Prostate gland (tissue), 2 donors: ENCODE results near the gene LYSMD2. TPM values are rescaled to one million over a fixed set of nuclear protein-coding genes. Genes with fewer than 3 reads are reported as not detected.

Experiments used
- DNase-seq: peaks from one replicate; pipeline ENCODE4 v3.0.0-alpha.2; 2019; ENCODE audit warnings: low spot score
- H3K27ac ChIP-seq, 2 donors: fragments of 200-600 bp; sonication (generic); 2 replicates each; pipeline ENCODE4 v1.5.1; 2017 to 2019
- H3K27me3 ChIP-seq: fragments of 200-600 bp; sonication (generic); replicated peaks from 2 replicates; pipeline ENCODE4 v1.5.1; 2019; ENCODE audit not compliant: insufficient read depth
- H3K36me3 ChIP-seq, 2 donors: fragments of 200-600 bp; sonication (generic); 1 replicate in 1 of 2; 2 replicates in 1 of 2; pipeline versions ENCODE4 v1.5.1 to v1.8.1; 2017 to 2019
- H3K4me1 ChIP-seq: fragments of 200-600 bp; sonication (generic); replicated peaks from 2 replicates; pipeline ENCODE4 v1.5.1; 2019
- H3K4me3 ChIP-seq, 2 donors: fragments of 200-600 bp; sonication (generic); 2 replicates each; pipeline ENCODE4 v1.5.1; 2017 to 2019
- H3K9me3 ChIP-seq: fragments of 200-600 bp; sonication (generic); 2 replicates; pipeline ENCODE4 v1.5.1; 2017
- POLR2A ChIP-seq: fragments of 450-650 bp; IDR thresholded peaks from one replicate; pipeline ENCODE4 v1.6.1; 2016; ENCODE audit warnings: antibody characterized with exemption, mild to moderate bottlenecking
- POLR2AphosphoS5 ChIP-seq: sonication (generic); formaldehyde crosslinking; IDR thresholded peaks from one replicate; pipeline ENCODE4 v1.6.1; 2017; ENCODE audit warnings: antibody characterized with exemption
- WGBS: methylation state at CpG from one replicate; pipeline ENCODE4 v1.1.5; 2018; 5-methylcytosine and 5-hydroxymethylcytosine counted together
- intact Hi-C: fragments of 100-400 bp; cut with DNase I; formaldehyde crosslinking; loops from one replicate; pipeline ENCODE4 v1.14.2; 2022
- total RNA-seq, 2 donors: library from RNA; depleted of rRNA; stranded (reverse); fragments of >200 nt; gene quantifications; one replicate each; pipeline ENCODE4 v1.1.0, GENCODE V29; 2016
- TF ChIP-seq, protein P1 (sequence below), 4 experiments: fragments of 200-600 bp in 2 of 4; fragments of 450-650 bp in 2 of 4; sonication (generic) in 2 of 4; IDR thresholded peaks; 1 replicate in 3 of 4; 2 replicates in 1 of 4; pipeline ENCODE4 v1.5.1; 2016 to 2019; ENCODE audit warnings: antibody characterized with exemption in 4 of 4, mild to moderate bottlenecking in 2 of 4, moderate library complexity in 2 of 4

LYSMD2 gene
- total RNA-seq, 2 donors from 2014 or later = 15.0 to 29.9 TPM

DNA sequence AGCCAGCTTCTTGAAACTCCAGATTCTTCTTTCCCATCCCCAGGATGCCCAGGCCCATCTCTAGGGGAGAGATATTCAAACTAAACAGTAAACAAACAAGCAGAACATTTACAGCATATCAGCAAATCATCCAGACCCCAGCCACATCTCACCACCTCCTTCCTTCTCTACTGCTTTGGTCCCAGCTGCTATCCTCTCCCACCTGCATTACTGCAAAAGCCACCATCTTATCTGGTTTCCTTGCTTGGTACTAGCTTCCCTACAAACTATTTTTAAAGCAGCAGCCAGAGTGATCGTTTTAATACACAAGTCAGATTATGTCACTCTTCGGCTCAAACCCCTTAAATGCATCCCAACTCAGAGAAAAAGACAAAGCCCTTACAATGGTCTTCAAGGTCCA lies 4.8 kb downstream of the LYSMD2 start:
- intact Hi-C loops = no loop called here
- Histone ChIP-seq H3K27me3 (no peaks in the 10 kb centered on the region), H3K36me3 (no peaks in the 10 kb centered on the region), H3K4me1 (no peaks in the 10 kb centered on the region), H3K9me3 (no peaks in the 10 kb centered on the region), H3K27ac (peak overlapping the region in 1 of 2 donors; percentile 64), H3K4me3 (no peak overlapping the region)
- TF ChIP-seq, protein P1, sequence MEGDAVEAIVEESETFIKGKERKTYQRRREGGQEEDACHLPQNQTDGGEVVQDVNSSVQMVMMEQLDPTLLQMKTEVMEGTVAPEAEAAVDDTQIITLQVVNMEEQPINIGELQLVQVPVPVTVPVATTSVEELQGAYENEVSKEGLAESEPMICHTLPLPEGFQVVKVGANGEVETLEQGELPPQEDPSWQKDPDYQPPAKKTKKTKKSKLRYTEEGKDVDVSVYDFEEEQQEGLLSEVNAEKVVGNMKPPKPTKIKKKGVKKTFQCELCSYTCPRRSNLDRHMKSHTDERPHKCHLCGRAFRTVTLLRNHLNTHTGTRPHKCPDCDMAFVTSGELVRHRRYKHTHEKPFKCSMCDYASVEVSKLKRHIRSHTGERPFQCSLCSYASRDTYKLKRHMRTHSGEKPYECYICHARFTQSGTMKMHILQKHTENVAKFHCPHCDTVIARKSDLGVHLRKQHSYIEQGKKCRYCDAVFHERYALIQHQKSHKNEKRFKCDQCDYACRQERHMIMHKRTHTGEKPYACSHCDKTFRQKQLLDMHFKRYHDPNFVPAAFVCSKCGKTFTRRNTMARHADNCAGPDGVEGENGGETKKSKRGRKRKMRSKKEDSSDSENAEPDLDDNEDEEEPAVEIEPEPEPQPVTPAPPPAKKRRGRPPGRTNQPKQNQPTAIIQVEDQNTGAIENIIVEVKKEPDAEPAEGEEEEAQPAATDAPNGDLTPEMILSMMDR (IDR thresholded peaks at IDR 0.05) = no peak
- TF ChIP-seq POLR2AphosphoS5 (no peak), POLR2A (no peak)
- 81% methylated on average over 2 of the region's 2 CpGs for WGBS
- DNase-seq = no peak

DNA sequence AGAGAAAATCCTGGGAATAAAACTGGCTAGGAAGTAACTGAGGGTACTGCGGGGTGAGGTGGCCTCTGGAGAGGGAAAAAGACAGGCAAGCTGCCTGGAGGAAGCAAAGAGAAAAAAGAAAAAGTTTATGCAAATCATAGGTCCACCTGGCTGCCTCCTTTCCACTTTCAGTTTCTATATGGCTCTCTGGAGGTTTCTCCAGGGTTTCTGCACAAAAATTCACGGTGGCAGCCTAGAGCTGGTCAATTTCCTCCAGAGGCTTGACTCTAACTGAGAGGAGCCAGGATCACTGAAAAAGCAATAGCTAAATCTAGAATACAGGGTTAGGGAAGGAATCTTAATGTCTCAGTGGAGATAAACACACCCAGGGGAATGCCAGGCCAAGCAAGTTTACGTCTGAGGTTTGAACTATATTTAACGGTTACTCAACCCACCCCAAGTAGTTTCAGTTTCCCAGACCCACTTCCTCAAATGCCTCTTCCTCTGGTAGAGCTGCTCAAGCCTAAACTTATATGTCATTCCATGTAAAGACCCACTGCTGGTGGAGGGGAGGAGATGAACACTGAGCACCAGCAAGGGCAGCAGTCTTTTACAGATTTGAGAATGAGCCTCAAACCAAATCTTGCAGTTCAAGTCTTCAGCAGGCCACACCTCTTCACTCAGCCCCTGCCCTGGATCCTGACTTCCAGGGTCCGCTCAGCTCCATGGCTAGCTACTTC lies 5.7 kb downstream of the LYSMD2 start:
- Histone ChIP-seq H3K9me3 (no peaks in the 10 kb centered on the region), H3K27ac (peak overlapping the region; percentile 60 to 64), H3K27me3 (no peaks in the 10 kb centered on the region), H3K4me3 (peak overlapping the region in 1 of 2 donors; percentile 14), H3K4me1 (no peaks in the 10 kb centered on the region), H3K36me3 (no peaks in the 10 kb centered on the region)
- DNase-seq = no peak
- 50% methylated on average over 5 of the region's 5 CpGs for WGBS
- intact Hi-C loops = no loop called here
- TF ChIP-seq POLR2A (no peak), POLR2AphosphoS5 (peak; percentile 10)

GRCh38 chr15:51727141-51727897 lies 10.1 kb downstream of the LYSMD2 start:
- no peaks in the 10 kb centered on the region for H3K36me3 ChIP-seq
- H3K4me3 ChIP-seq = no peak overlapping the region
- H3K27me3 ChIP-seq = no peaks in the 10 kb centered on the region
- WGBS = 79% methylated on average over 4 of the region's 4 CpGs
- no peak overlapping the region for H3K27ac ChIP-seq
- H3K4me1 ChIP-seq = peaks cover 5% of the 10 kb centered on the region
- no peak for DNase-seq
- TF ChIP-seq POLR2AphosphoS5 (no peak), POLR2A (no peak)
- TF ChIP-seq, protein P1 (IDR thresholded peaks at IDR 0.05) = no peak
- H3K9me3 ChIP-seq = no peaks in the 10 kb centered on the region
- intact Hi-C loops = no loop called here

DNA sequence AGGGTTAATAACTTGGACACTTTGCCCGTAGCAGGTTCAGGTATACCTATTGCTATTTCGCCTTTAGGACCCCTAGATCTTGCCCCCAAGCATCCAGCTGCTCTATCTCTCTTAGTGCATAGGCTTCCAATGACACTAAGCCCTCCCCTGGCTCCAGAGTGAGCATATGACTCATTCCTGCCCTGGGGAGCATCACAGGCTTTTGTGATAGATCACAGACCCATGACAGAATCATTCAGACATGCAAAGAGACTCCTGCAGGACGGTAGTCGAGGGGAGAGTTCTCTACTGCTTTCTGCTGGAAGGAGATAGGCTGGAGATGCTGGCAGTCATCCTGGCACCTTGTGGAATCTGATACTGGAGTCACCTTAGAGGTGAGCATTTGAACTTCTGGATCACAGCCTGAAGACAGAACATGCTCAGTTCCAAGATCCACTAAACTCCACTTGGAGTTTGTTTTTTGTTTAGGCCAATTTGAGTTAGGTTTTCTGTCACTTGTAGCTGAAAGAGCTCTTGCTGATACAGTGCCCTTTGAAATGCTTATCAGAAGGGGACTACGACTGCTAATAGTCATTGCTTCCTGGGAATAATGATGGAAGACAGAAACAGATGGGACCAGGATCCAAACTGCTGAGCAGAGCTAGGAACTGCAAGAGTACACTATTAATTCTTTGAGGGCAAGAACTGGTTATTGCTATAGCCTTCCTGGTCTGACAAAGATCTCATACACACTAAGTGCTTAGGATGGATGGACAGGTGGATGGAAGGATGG lies 11.0 kb downstream of the LYSMD2 start:
- TF ChIP-seq POLR2A (no peak), POLR2AphosphoS5 (peak; percentile 24)
- Histone ChIP-seq H3K27ac (no peak overlapping the region), H3K36me3 (no peaks in the 10 kb centered on the region), H3K27me3 (no peaks in the 10 kb centered on the region), H3K4me3 (no peak overlapping the region), H3K4me1 (peaks cover 5% of the 10 kb centered on the region), H3K9me3 (no peaks in the 10 kb centered on the region)
- intact Hi-C loops = no loop called here
- DNase-seq = no peak
- WGBS = 32% methylated on average over 5 of the region's 5 CpGs

DNA sequence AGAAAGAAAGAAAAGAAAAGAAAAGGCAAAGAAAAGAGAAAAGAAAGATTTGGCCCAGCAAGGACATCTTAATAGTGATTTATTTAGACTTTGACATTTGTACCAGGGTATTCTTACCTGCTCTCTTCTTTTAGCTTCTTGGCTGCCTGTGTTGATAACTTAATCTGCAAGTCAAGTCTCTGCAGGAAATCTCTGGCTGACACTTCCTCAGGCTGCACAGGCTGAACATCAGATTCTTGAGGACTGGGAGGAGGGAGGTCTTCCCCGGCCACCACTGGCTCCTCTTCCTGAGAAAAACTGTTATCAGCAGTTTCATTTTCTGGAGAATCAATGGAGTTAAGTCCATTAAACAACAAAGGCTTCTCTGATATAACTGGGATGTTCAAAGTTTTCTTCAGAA lies 12.8 kb downstream of the LYSMD2 start:
- intact Hi-C loops = no loop called here
- no peaks in the 10 kb centered on the region for H3K9me3 ChIP-seq
- H3K4me3 ChIP-seq = no peak overlapping the region
- H3K4me1 ChIP-seq = peaks cover 5% of the 10 kb centered on the region
- no peak overlapping the region for H3K27ac ChIP-seq
- 29% methylated on average over 1 of the region's 1 CpG for WGBS
- TF ChIP-seq, protein P1 (IDR thresholded peaks at IDR 0.05) = no peak
- no peak for TF ChIP-seq POLR2A
- DNase-seq = no peak
- no peaks in the 10 kb centered on the region for H3K27me3 ChIP-seq
- no peaks in the 10 kb centered on the region for H3K36me3 ChIP-seq
